DMS114 treated with DMSO at 0.1 percent for 48 hours (cell line): ENCODE data around the gene SDC1.
"Not testable (repeated sequence)": the region's sequence is repeated elsewhere in the genome, so short reads cannot be mapped to it uniquely, and the experiment has no call there.

Experiments
- DNase-seq: peaks from one replicate; lab custom pipeline; 2025; ENCODE audit not compliant: unreplicated experiment; lab: John Stamatoyannopoulos, UW

SDC1 gene, protein sequence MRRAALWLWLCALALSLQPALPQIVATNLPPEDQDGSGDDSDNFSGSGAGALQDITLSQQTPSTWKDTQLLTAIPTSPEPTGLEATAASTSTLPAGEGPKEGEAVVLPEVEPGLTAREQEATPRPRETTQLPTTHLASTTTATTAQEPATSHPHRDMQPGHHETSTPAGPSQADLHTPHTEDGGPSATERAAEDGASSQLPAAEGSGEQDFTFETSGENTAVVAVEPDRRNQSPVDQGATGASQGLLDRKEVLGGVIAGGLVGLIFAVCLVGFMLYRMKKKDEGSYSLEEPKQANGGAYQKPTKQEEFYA

DNA sequence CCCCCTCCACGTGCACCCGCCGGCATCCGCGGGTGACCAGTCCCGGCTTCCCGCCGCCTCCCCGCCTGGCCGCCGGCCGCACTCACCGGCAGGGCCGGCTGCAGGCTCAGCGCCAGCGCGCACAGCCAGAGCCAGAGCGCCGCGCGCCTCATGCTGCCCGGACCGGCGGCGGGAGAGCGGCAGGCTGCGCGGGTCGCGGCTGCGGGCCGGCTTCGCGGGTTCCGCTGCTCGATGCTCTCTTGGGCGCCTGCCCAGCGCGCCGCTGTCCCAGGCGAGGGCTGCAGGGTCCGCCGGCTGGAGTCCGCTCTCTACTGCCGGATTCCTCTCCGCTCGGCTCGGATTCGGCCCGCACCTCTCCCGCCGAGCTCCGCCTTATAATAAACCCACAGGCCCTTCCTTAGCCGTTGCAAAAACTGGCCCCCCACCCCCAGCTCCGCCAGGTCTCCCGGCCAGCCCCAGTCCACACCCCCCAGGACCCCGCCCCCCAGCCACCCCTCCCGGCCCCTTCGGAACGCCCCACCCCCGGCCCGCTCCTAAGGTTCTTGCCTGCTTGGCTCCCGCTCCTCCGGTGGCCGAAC, at the start of gene SDC1:
TSS of gene SDC1 (minus strand) at position 415 of the 578 bp plus-strand sequence. CDS start at position 152, 263 bp downstream.
- DNase-seq, result peak; percentile 52

DNA sequence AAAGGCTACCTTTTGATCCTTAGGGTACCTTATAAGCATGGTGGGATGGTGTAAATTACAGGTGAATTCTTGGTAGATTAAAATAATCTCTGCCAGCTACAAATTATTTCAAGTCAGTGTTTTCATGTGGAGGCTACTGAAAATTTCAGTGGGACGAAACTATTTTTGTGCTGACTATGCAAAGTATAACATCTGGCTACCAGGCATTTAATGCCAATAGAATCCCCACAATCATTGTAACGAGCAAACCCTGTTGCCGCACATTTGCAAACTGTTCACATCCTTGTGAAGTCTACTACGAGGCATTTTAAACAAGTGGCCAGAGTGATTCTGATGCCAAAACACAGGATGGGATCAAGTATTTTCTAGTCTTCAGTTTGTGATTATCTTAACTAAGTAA, 48.1 kb upstream of the SDC1 start:
- no peak for DNase-seq

DNA sequence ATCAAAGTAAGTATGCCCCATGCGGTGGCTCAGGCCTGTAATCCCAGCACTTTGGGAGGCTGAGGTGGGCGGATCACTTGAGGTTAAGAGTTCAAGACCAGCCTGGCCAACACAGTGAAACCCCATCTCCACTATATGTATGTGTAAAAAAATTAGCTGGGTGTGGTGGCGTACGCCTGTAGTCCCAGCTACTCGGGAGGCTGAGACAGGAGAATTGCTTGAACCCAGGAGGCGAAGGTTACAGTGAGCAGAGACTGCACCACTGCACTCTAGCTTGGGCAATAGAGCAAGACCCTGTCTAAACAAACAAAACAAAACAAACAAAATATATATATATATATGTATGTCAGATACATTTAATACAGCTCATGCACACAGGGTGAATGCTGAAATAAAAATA, 43.4 kb upstream of the SDC1 start:
- not testable (repeated sequence) for DNase-seq

DNA sequence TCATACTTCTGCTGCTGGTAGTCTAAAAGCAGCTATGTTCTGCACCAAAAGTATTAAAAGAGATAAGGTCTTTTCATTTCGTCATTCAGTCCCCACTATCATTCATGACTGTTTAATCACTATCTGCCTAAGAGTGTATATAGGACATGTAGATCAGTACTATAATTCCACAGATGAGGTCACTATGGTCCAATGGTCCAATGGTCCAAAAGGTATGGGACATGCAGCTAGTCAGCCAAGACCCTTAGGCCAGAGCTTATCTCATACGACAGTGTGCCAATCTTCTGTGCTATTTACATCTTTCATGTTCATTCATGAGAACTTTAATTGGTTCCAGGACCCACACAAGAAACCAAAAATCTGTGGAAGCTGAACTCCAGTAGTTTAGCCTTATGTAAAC, 42.6 kb upstream of the SDC1 start:
- no peak for DNase-seq

DNA sequence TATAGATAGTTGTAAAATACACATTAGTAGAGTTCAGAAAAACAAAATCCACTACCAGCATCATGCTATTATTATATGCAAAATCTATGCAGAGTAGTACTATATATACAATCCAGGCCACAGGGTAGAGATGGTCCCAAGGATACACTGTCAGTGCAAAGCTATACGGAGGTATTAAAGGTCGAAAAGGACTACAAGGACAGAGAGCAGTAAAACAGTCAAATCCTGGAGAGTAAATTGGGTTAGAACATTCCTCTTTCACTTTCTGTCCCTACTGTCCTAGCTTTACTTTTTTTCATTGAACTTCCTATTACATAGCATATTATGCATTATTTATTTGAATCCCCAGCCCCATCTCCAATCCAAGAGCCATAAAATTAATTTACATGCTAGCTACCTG, 39.7 kb upstream of the SDC1 start:
- no peak for DNase-seq

DNA sequence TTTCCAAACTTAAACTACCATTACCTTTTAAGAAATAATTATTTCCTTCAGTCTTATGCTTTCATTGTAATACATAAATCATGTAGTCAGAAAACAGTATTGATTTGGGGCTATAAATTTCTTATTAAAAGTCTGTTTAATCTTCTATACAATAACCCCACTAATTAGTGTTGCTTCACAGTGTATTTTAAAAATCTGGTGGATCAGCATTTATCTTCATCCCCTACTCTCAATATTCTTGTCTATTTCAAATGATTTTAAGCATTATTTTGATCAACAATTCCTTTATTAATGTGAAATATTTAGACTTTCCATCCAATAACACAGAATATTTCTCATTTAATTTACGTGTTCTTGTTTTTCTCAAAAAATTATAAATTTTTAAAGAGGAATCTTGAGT, 32.5 kb upstream of the SDC1 start:
- DNase-seq, result no peak

DNA sequence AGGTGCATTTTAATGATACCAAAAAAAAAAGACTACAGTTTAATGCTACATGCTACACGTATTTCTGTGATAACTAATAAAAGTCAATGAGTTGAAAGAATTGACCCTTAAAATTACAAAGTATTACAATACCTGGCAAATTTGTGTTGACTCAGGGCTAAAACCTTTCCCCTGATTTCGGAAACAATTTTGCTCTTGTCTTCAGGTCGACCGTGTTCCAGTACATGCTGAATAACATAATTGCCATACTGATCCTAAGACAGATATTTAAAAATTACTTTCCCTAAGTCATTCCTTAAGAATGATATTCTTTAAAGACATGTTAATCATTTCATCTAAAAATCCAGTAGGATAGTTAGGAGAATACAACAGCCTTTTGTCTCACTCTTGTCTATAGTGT, 29.8 kb upstream of the SDC1 start:
- no peak for DNase-seq

GRCh38 chr2:20250436-20250835, 25.5 kb upstream of the SDC1 start:
- no peak for DNase-seq

DNA sequence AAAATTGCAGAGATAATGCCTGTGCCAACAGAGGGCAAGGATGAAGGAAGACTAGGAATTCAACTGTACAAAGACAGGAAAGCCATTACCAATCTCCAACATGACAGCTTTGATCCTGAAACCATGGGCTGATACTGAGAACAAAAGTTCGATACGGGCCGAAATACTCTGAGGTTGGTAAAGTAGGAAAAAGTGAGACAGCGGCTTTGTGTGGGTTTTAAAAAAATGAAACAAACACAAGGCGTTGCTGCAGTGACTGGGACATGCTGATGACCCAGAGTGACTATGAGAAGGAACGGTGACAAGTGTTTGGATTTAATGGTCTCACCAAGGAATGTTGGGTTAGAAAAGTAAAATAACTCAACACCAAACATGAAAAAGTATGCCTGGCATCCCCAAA, 24.2 kb upstream of the SDC1 start:
- no peak for DNase-seq

DNA sequence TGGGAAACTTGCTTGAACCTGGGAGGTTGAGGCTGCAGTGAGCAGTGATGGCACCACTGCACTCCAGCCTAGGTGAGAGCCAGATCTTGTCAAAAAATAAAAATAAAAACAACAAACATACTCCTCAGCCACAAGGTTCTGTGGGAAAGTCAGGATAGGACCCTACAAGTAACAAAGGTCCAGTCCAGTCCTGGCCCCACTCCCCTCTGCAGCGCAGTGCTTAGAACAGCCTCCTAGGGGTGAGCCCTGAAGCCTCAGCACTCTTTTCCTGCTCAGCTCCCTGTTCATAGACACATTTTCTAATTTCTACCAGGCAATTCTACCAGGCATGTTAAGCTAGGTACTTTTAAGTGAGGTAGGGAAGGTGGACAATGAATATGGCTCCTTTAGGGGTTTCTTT, 22.2 kb upstream of the SDC1 start:
- no peak for DNase-seq

GRCh38 chr2:20243637-20244036, 18.7 kb upstream of the SDC1 start:
- not testable (repeated sequence) for DNase-seq

- no peak for DNase-seq
Observed at GRCh38 chr2:20242727-20243377, 17.9 kb upstream of the SDC1 start.

GRCh38 chr2:20241973-20242726, 17.2 kb upstream of the SDC1 start:
- no peak for DNase-seq

- not testable (repeated sequence) for DNase-seq
Observed at GRCh38 chr2:20240291-20240690, 15.4 kb upstream of the SDC1 start.

GRCh38 chr2:20236496-20236895, 11.6 kb upstream of the SDC1 start:
- no peak for DNase-seq

- no peak for DNase-seq
Observed at GRCh38 chr2:20235655-20236305, 10.8 kb upstream of the SDC1 start.

GRCh38 chr2:20234597-20234996, 9.7 kb upstream of the SDC1 start:
- not testable (repeated sequence) for DNase-seq

DNA sequence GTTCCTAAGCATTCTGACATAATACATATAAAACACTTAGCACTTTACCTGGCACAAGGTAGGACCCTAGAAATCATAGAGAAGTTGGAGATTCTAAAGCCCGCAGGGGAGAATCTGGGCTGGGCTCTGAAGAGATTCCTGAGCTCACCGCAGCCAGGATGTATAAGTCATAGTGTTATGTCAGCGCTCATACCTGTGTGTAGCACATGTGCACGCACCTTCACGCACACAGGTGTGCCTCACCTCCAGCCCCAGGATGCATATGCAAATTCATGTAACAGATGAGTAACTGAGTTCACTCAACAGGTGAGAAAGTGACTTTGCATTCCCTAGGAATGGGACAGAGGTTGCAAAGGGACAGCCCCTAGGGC, 7.9 kb upstream of the SDC1 start:
- no peak for DNase-seq

DNA sequence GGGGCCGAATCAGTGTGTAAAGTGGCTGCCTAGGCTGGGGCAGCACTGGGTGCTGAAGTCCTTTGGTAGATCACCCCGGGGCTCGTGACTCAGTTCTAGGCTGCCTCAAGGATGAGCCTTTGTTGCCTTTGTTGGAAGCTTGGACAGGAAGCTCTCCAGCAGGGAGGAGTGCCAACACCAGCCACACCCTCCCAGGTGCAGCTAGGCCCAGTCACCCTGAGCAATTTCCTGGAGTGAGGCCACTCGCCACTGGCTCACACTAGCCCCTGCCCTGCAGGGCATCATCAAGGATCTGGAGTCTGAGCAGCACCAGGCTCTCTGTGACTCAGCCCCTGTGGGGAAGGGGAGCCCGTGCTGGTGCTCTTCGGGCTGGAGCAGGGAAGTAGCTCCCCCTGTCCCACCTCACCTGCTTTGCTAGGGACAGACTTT, 6.7 kb upstream of the SDC1 start:
- DNase-seq, result no peak

DNA sequence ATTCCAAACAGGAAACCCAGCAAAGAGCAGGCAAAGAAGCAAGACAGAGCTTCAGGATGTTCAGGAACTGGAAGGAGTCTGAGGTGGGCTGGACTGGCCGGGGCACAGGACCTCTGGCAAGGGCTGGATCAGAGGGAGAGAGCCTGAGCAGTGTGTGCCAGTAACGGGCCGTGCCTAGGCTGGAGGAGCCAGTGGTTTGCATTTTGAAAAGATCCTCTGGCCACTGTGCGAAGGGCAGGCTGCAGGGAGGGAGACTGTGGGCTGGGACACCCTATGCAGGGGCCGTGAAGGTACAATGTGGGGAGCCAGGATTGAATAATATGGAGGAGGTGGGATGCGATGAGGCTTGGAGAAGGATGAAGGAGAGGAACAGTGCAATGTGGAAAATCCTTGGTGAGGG, 6.2 kb upstream of the SDC1 start:
- no peak for DNase-seq

GRCh38 chr2:20230114-20230425, 5.1 kb upstream of the SDC1 start:
- no peak for DNase-seq
